Measurements from ENCODE around the gene HFM1.
"Not testable (repeated sequence)": the region's sequence is repeated elsewhere in the genome, so short reads cannot be mapped to it uniquely, and the experiment has no call there.

Gene HFM1

DNA sequence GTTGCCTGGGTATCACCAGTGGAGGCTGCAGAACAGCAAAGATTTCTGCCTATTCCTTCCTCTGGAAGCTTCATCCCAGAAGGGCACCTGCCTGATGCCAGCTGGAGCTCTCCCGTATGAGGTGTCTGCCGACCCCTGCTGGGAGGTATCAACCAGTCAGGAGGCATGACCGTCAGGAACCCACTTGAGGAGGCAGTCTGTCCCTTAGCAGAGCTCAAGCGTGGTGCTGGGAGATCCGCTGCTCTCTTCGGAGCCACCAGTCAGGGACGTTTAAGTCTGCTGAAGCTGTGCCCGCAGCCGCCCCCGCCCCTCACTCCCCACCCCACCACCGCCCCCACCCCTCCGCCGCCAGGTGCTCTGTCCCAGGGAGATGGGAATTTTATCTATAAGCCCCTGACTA lies 23.1 kb upstream of the HFM1 start:
- Histone ChIP-seq H3F3A (ENCODE audit: control insufficient read depth, insufficient read depth) (no peaks in the 10 kb centered on the region), H3K27me3 (ENCODE audit: control insufficient read depth, low read length) (no peaks in the 10 kb centered on the region), H3K36me3 (ENCODE audit: control insufficient read depth, low read length) (no peaks in the 10 kb centered on the region), H3K9me2 (replicated peaks; ENCODE audit: control insufficient read depth, low read length) (no peaks in the 10 kb centered on the region), H3K4me2 (ENCODE audit: low read length) (no peak overlapping the region), H3K4me3 (ENCODE audit: low read length) (no peak overlapping the region), H3K4me1 (ENCODE audit: control insufficient read depth, low read length) (no peaks in the 10 kb centered on the region), H3K79me2 (ENCODE audit: control insufficient read depth, low read length) (no peaks in the 10 kb centered on the region), H3K27ac (ENCODE audit: low read depth, low read length) (no peak overlapping the region), H3K9me3 (ENCODE audit: control insufficient read depth, insufficient read depth, low read length) (no peaks in the 10 kb centered on the region), H4K20me1 (ENCODE audit: control insufficient read depth, insufficient read depth, low read depth, low read length) (no peaks in the 10 kb centered on the region)
- TF ChIP-seq CTCF (IDR thresholded peaks at IDR 0.05; ENCODE audit: low read depth, low read length, poor library complexity, severe bottlenecking) (no peak), EZH2phosphoT487 (IDR thresholded peaks at IDR 0.05; ENCODE audit: borderline replicate concordance, low read length) (no peak)

GRCh38 chr1:91422523-91422922 lies 17.9 kb upstream of the HFM1 start:
- not testable (repeated sequence) for H3K4me1 ChIP-seq (ENCODE audit: control insufficient read depth, low read length); H3K4me3 ChIP-seq (ENCODE audit: low read length); H3K79me2 ChIP-seq (ENCODE audit: control insufficient read depth, low read length); H3K36me3 ChIP-seq (ENCODE audit: control insufficient read depth, low read length); H4K20me1 ChIP-seq (ENCODE audit: control insufficient read depth, insufficient read depth, low read depth, low read length); H3K4me2 ChIP-seq (ENCODE audit: low read length); H3K9me2 ChIP-seq (replicated peaks; ENCODE audit: control insufficient read depth, low read length); H3K27ac ChIP-seq (ENCODE audit: low read depth, low read length); H3F3A ChIP-seq (ENCODE audit: control insufficient read depth, insufficient read depth); H3K9me3 ChIP-seq (ENCODE audit: control insufficient read depth, insufficient read depth, low read length)
- peaks cover 14% of the 10 kb centered on the region for H3K27me3 ChIP-seq (ENCODE audit: control insufficient read depth, low read length)

GRCh38 chr1:91412371-91412770 lies 7.7 kb upstream of the HFM1 start:
- H3K36me3 ChIP-seq (ENCODE audit: control insufficient read depth, low read length): no peaks in the 10 kb centered on the region
- H3K4me1 ChIP-seq (ENCODE audit: control insufficient read depth, low read length): no peaks in the 10 kb centered on the region
- H4K20me1 ChIP-seq (ENCODE audit: control insufficient read depth, insufficient read depth, low read depth, low read length): no peaks in the 10 kb centered on the region
- no peak overlapping the region for H3K4me2 ChIP-seq (ENCODE audit: low read length)
- H3K9me3 ChIP-seq (ENCODE audit: control insufficient read depth, insufficient read depth, low read length): no peaks in the 10 kb centered on the region
- no peak overlapping the region for H3K4me3 ChIP-seq (ENCODE audit: low read length)
- H3K9me2 ChIP-seq (replicated peaks; ENCODE audit: control insufficient read depth, low read length): no peaks in the 10 kb centered on the region
- no peaks in the 10 kb centered on the region for H3F3A ChIP-seq (ENCODE audit: control insufficient read depth, insufficient read depth)
- H3K27ac ChIP-seq (ENCODE audit: low read depth, low read length): no peak overlapping the region
- TF ChIP-seq CTCF (IDR thresholded peaks at IDR 0.05; ENCODE audit: low read depth, low read length, poor library complexity, severe bottlenecking) (no peak), EZH2phosphoT487 (IDR thresholded peaks at IDR 0.05; ENCODE audit: borderline replicate concordance, low read length) (no peak)
- no peaks in the 10 kb centered on the region for H3K27me3 ChIP-seq (ENCODE audit: control insufficient read depth, low read length)
- H3K79me2 ChIP-seq (ENCODE audit: control insufficient read depth, low read length): no peaks in the 10 kb centered on the region

- no peak overlapping the region for H3K4me3 ChIP-seq (ENCODE audit: low read length)
- H3K27me3 ChIP-seq (ENCODE audit: control insufficient read depth, low read length): no peaks in the 10 kb centered on the region
- peaks cover 12% of the 10 kb centered on the region; the same call in 1 of the 2 replicates for H3F3A ChIP-seq (ENCODE audit: control insufficient read depth, insufficient read depth)
- no peaks in the 10 kb centered on the region for H3K9me2 ChIP-seq (replicated peaks; ENCODE audit: control insufficient read depth, low read length)
- H3K79me2 ChIP-seq (ENCODE audit: control insufficient read depth, low read length): no peaks in the 10 kb centered on the region
- TF ChIP-seq EZH2phosphoT487 (IDR thresholded peaks at IDR 0.05; ENCODE audit: borderline replicate concordance, low read length) (no peak), CTCF (IDR thresholded peaks at IDR 0.05; ENCODE audit: low read depth, low read length, poor library complexity, severe bottlenecking) (no peak)
- H3K9me3 ChIP-seq (ENCODE audit: control insufficient read depth, insufficient read depth, low read length): no peaks in the 10 kb centered on the region
- no peak overlapping the region for H3K4me2 ChIP-seq (ENCODE audit: low read length)
- peaks cover 28% of the 10 kb centered on the region for H3K4me1 ChIP-seq (ENCODE audit: control insufficient read depth, low read length)
- H4K20me1 ChIP-seq (ENCODE audit: control insufficient read depth, insufficient read depth, low read depth, low read length): no peaks in the 10 kb centered on the region
- H3K27ac ChIP-seq (ENCODE audit: low read depth, low read length): no peak overlapping the region
- H3K36me3 ChIP-seq (ENCODE audit: control insufficient read depth, low read length): no peaks in the 10 kb centered on the region
These were observed 2.2 kb upstream of the HFM1 start for GRCh38 chr1:91406773-91407389.

Measured in DOHH2 (cell line).